GOT3 (cell line): Measurements from ENCODE around the gene NDUFV2.
A peak's percentile ranks its signal among the peaks of the same experiment; 100 is the strongest.
"Not testable (repeated sequence)": the region's sequence is repeated elsewhere in the genome, so short reads cannot be mapped to it uniquely, and the experiment has no call there.

Experiments used
- DNase-seq: peaks from one replicate; lab custom pipeline; 2025; ENCODE audit warnings: mixed read lengths; lab: John Stamatoyannopoulos, UW

The NDUFV2 gene

GRCh38 chr18:9102508-9103375 lies at the start of gene NDUFV2:
Gene NDUFV2, plus strand, starts transcription at chr18:9102699. Its CDS starts 45 bp downstream, at chr18:9102744.
- DNase-seq: peak; percentile 82

DNA sequence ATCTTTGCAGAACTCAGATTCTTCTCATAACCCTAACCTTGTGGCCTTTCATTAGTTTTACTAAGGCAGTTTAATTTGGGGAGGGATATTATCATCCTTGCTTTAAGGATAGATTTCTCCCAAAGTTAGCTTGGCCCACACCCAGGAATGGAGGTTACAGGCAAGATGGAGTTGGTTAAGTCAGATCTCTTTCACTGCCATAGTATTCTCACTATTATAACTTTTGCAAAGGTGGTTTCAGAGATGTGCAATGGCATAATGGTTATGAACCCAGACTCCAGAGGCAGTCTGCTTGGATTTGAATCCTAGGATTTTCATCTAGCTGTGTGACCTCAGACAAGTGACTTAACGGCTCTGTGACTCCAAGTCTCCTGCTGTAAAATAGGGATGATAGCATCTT lies 48.7 kb upstream of the NDUFV2 start:
- DNase-seq: no peak

GRCh38 chr18:9055185-9055584 lies 47.3 kb upstream of the NDUFV2 start:
- no peak for DNase-seq

- DNase-seq: no peak
Observed at GRCh38 chr18:9055626-9056025, 46.9 kb upstream of the NDUFV2 start.

DNA sequence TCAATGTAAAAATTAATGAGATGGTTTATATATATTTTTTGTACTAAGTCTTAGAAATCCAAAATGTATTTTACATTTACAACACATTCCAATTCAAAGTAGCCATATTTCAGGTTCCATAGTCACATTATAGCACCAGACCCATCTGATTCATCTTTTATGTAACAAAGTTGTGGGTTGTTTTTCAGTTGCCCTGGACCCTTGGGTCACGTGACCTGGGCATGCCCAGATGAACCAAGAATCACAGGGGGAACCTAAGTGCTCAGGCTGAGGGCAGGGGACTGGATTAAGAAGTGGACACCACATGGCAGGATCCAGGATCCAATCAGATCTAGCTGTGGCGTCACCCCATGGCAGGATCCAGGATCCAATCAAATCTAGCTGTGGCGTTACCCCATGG lies 44.9 kb upstream of the NDUFV2 start:
- DNase-seq: no peak

GRCh38 chr18:9058406-9058805 lies 44.1 kb upstream of the NDUFV2 start:
- no peak for DNase-seq

GRCh38 chr18:9062418-9062751 lies 40.1 kb upstream of the NDUFV2 start:
- no peak for DNase-seq

- DNase-seq: no peak
Observed at GRCh38 chr18:9065864-9066263, 36.6 kb upstream of the NDUFV2 start.

DNA sequence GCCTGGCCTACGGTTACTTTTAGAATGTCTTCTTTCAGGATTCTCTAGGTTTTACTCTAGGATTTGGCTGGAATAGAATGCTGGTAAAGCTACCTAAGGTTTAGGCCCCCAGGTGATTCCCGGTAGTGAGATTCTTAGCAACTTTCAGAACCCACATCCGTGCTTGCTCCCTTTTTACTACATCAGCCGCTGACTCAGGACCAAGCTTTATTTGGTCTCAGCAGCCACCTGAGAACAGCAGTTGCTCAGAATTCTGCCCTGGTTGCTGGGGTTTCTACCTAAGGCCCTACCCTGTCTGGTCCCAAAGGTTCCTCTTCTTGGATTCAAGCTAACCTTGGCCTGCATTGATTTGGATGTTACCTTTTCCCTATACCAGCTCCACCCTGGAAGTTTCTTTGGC lies 36.1 kb upstream of the NDUFV2 start:
- DNase-seq: no peak

GRCh38 chr18:9066817-9067306 lies 35.6 kb upstream of the NDUFV2 start:
- no peak for DNase-seq

GRCh38 chr18:9067823-9068222 lies 34.7 kb upstream of the NDUFV2 start:
- no peak for DNase-seq

DNA sequence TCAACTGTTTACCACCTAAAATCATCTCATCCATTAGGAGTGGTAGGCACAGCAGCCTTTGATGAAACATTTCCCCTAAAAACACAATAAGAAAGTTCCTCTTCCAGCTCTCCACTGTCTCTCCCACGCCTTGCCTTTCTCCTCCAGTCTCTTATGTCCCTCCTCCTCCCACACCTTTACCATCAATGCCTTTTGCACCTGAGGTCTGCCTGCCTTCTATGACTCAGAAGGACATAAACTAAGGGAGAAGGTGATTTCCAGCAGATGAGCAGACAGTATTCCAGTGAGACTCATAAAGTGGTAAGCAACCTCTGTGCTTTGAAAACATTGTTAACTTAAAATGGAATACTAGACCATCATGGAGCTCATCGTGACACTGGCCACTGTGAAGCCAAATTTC lies 34.2 kb upstream of the NDUFV2 start:
- DNase-seq: no peak

GRCh38 chr18:9069601-9070000 lies 32.9 kb upstream of the NDUFV2 start:
- DNase-seq: no peak

GRCh38 chr18:9070212-9070611 lies 32.3 kb upstream of the NDUFV2 start:
- DNase-seq: no peak

- DNase-seq: no peak
Observed at GRCh38 chr18:9079818-9080528, 22.5 kb upstream of the NDUFV2 start.

GRCh38 chr18:9081940-9082339 lies 20.6 kb upstream of the NDUFV2 start:
- no peak for DNase-seq

- DNase-seq: no peak
Observed at GRCh38 chr18:9082711-9083510, 19.6 kb upstream of the NDUFV2 start.

- DNase-seq: no peak
Observed at GRCh38 chr18:9086015-9086414, 16.5 kb upstream of the NDUFV2 start.

- no peak for DNase-seq
Observed at GRCh38 chr18:9086624-9087023, 15.9 kb upstream of the NDUFV2 start.

DNA sequence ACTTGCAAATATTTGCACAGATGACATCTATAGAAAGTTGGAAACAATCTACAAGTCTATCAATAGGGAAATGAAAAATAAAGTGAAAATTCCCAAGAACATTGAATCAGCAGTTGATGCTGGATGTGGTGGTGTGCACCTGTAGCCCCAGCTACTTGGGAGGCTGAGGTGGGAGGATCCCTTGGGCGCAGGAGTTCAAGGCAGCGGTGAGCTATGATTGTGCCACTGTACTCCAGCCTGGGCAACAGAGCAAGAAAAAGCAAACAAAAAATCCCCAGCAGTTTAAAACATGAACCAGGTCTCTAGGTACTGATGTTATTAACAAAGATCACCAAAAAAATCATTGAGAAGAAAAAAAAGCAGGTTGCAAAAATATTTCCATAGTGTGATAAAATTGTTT lies 15.4 kb upstream of the NDUFV2 start:
- DNase-seq: no peak

DNA sequence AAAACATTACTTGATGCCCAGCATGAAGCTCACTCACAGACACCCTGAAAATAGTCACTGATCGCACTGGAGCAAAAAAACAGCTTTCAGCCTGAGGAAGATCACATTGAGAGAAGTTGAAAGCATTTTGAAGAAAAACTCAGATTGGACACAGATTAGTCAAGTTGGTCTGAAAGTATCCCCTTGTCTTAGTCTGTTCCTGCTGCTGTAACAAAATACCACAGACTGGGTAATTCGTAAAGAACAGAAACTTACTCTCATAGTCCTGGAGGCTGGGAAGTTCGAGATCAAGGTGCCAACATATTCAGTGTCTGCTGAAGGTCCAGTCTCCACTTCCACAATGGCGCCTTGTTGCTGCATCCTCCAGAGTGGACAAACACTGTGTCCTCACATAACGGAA lies 14.2 kb upstream of the NDUFV2 start:
- no peak for DNase-seq

GRCh38 chr18:9088727-9089126 lies 13.8 kb upstream of the NDUFV2 start:
- not testable (repeated sequence) for DNase-seq
